GM23248 (cell line): Measurements from ENCODE around the gene IGSF3. TPM values are rescaled to one million over a fixed set of nuclear protein-coding genes. Genes with fewer than 3 reads are reported as not detected.
"Not testable (repeated sequence)": the region's sequence is repeated elsewhere in the genome, so short reads cannot be mapped to it uniquely, and the experiment has no call there.

ENCODE experiments used
- DNase-seq: peaks from one replicate; pipeline ENCODE4 v3.0.0-alpha.2; 2015
- H2AFZ ChIP-seq: fragments of 200-600 bp; sonication (generic); 2 replicates; pipeline ENCODE4 v1.6.1; 2016; ENCODE audit warnings: antibody characterized with exemption
- H3F3A ChIP-seq: fragments of 200-600 bp; sonication (generic); 2 replicates; pipeline ENCODE4 v1.6.1; 2016; ENCODE audit warnings: mild to moderate bottlenecking, antibody characterized with exemption, mixed run types; ENCODE audit not compliant: insufficient read depth
- H3K27ac ChIP-seq: fragments of 200-600 bp; sonication (generic); 2 replicates; pipeline ENCODE4 v1.5.1; 2016; ENCODE audit warnings: mild to moderate bottlenecking
- H3K27me3 ChIP-seq: fragments of 200-600 bp; sonication (generic); replicated peaks from 2 replicates; pipeline ENCODE4 v1.6.1; 2016; ENCODE audit warnings: mild to moderate bottlenecking; ENCODE audit not compliant: insufficient read depth
- H3K36me3 ChIP-seq: fragments of 200-600 bp; sonication (generic); 2 replicates; pipeline ENCODE4 v1.6.1; 2016; ENCODE audit warnings: low read depth, mild to moderate bottlenecking
- H3K4me1 ChIP-seq: fragments of 200-600 bp; sonication (generic); 2 replicates; pipeline ENCODE4 v1.6.1; 2016; ENCODE audit warnings: mild to moderate bottlenecking; ENCODE audit not compliant: insufficient read depth
- H3K4me2 ChIP-seq: fragments of 200-600 bp; sonication (generic); one replicate; pipeline ENCODE4 v1.6.1; 2016; ENCODE audit warnings: mild to moderate bottlenecking; ENCODE audit not compliant: unreplicated experiment
- H3K4me3 ChIP-seq: fragments of 200-600 bp; sonication (generic); 2 replicates; pipeline ENCODE4 v1.5.1; 2016; ENCODE audit warnings: mild to moderate bottlenecking
- H3K79me2 ChIP-seq: fragments of 200-600 bp; sonication (generic); 2 replicates; pipeline ENCODE4 v1.6.1; 2016; ENCODE audit warnings: mild to moderate bottlenecking; ENCODE audit not compliant: insufficient read depth
- H3K9ac ChIP-seq: fragments of 200-600 bp; sonication (generic); 2 replicates; pipeline ENCODE4 v1.6.1; 2016; ENCODE audit warnings: mild to moderate bottlenecking
- H3K9me2 ChIP-seq: fragments of 200-600 bp; sonication (generic); 2 replicates; pipeline ENCODE4 v1.6.1; 2016; ENCODE audit warnings: mixed run types, mild to moderate bottlenecking, moderate library complexity; ENCODE audit not compliant: insufficient read depth
- H3K9me3 ChIP-seq: fragments of 200-600 bp; sonication (generic); one replicate; pipeline ENCODE4 v1.6.1; 2017; ENCODE audit warnings: low read depth
- H4K20me1 ChIP-seq: fragments of 200-600 bp; sonication (generic); 2 replicates; pipeline ENCODE4 v1.6.0; 2016; ENCODE audit not compliant: insufficient read depth
- WGBS, 2 experiments: methylation state at CpG; one replicate each; pipeline ENCODE4 v1.1.6; 2015 to 2017; ENCODE audit warnings: low lambda C conversion rate in 2 of 2, low coverage in 1 of 2; ENCODE audit errors: missing lambda C conversion rate in 2 of 2; 5-methylcytosine and 5-hydroxymethylcytosine counted together
- in situ Hi-C: fragments of 300-500 bp; cut with MboI; formaldehyde crosslinking; loops from 2 replicates; pipeline ENCODE4 v1.15.0; 2020
- polyA plus RNA-seq: library from polyadenylated mRNA; unstranded; fragments of >200 nt; fragmentation: Nextera tagmentation; extraction: Ambion mirVana; gene quantifications from 2 replicates; pipeline ENCODE4 v1.2.1, GENCODE V29; 2016
- total RNA-seq: library from RNA; depleted of rRNA; stranded (reverse); fragments of >200 nt; shearing (Covaris generic); gene quantifications from 2 replicates; pipeline ENCODE4 v1.2.3, GENCODE V29; 2014

Gene IGSF3
- total and polyA plus RNA-seq, 2 experiments from 2014 or later: 0.08 to 0.22 TPM

- 56 to 57% methylated on average over 14 of the region's 14 CpGs for WGBS, 2 experiments
- H3K27me3 ChIP-seq, H4K20me1 ChIP-seq, DNase-seq, H3K9me3 ChIP-seq, H3K27ac ChIP-seq, H2AFZ ChIP-seq, H3K9me2 ChIP-seq, H3F3A ChIP-seq, H3K4me1 ChIP-seq, H3K79me2 ChIP-seq, in situ Hi-C loops, H3K36me3 ChIP-seq, H3K4me3 ChIP-seq, H3K4me2 ChIP-seq, H3K9ac ChIP-seq: not testable (repeated sequence)
Observed at GRCh38 chr1:116642311-116643280, 24.9 kb downstream of the IGSF3 start.

GRCh38 chr1:116637583-116637982, 29.9 kb downstream of the IGSF3 start:
- H3K9ac ChIP-seq, H3K9me3 ChIP-seq, DNase-seq, H3K4me1 ChIP-seq, H3K4me2 ChIP-seq, H2AFZ ChIP-seq, in situ Hi-C loops, H3K27ac ChIP-seq, H3K27me3 ChIP-seq, H3F3A ChIP-seq, H3K9me2 ChIP-seq, H4K20me1 ChIP-seq, H3K79me2 ChIP-seq, H3K36me3 ChIP-seq, H3K4me3 ChIP-seq: not testable (repeated sequence)
- 59 to 61% methylated on average over 2 of the region's 2 CpGs for WGBS, 2 experiments

- in situ Hi-C loops, H2AFZ ChIP-seq, H3K27ac ChIP-seq, H3K4me2 ChIP-seq, H3K4me1 ChIP-seq, H3K9ac ChIP-seq, H3K27me3 ChIP-seq, H3K9me2 ChIP-seq, H3K79me2 ChIP-seq, H3K9me3 ChIP-seq, DNase-seq, H3K36me3 ChIP-seq, H4K20me1 ChIP-seq, H3F3A ChIP-seq, H3K4me3 ChIP-seq: not testable (repeated sequence)
- 35 to 46% methylated on average over 4 to 6 of the region's 6 CpGs for WGBS, 2 experiments
Observed at GRCh38 chr1:116636584-116636983, 30.9 kb downstream of the IGSF3 start.

GRCh38 chr1:116634386-116634785, 33.1 kb downstream of the IGSF3 start:
- H3K27me3 ChIP-seq, H3K36me3 ChIP-seq, H3K4me2 ChIP-seq, H3K79me2 ChIP-seq, H3K9me3 ChIP-seq, H3K27ac ChIP-seq, H3K9me2 ChIP-seq, H3F3A ChIP-seq, in situ Hi-C loops, H3K9ac ChIP-seq, H3K4me1 ChIP-seq, H4K20me1 ChIP-seq, H3K4me3 ChIP-seq, DNase-seq, H2AFZ ChIP-seq: not testable (repeated sequence)
- WGBS, 2 experiments: 56 to 60% methylated on average over 4 of the region's 4 CpGs

GRCh38 chr1:116631996-116632925, 35.3 kb downstream of the IGSF3 start:
- H3K4me1 ChIP-seq, H4K20me1 ChIP-seq, in situ Hi-C loops, H3K27me3 ChIP-seq, H3K9me3 ChIP-seq, H3K9me2 ChIP-seq, H3K9ac ChIP-seq, H3K79me2 ChIP-seq, DNase-seq, H3F3A ChIP-seq, H3K4me3 ChIP-seq, H3K27ac ChIP-seq, H3K4me2 ChIP-seq, H2AFZ ChIP-seq, H3K36me3 ChIP-seq: not testable (repeated sequence)
- 35 to 38% methylated on average over 10 of the region's 10 CpGs for WGBS, 2 experiments

- H3K9me2 ChIP-seq, H3K9me3 ChIP-seq, H3K36me3 ChIP-seq, H3K9ac ChIP-seq, H3K4me1 ChIP-seq, in situ Hi-C loops, H3K4me3 ChIP-seq, H3F3A ChIP-seq, DNase-seq, H3K79me2 ChIP-seq, H3K4me2 ChIP-seq, H4K20me1 ChIP-seq, H2AFZ ChIP-seq, H3K27me3 ChIP-seq, H3K27ac ChIP-seq: not testable (repeated sequence)
- WGBS, 2 experiments: 32 to 38% methylated on average over 2 of the region's 2 CpGs
Observed at GRCh38 chr1:116631554-116631953, 36.0 kb downstream of the IGSF3 start.

GRCh38 chr1:116630057-116630456, 37.5 kb downstream of the IGSF3 start:
- H4K20me1 ChIP-seq, H2AFZ ChIP-seq, in situ Hi-C loops, H3K9me3 ChIP-seq, H3K4me2 ChIP-seq, H3K9me2 ChIP-seq, H3K36me3 ChIP-seq, H3K4me1 ChIP-seq, H3K27ac ChIP-seq, H3F3A ChIP-seq, H3K4me3 ChIP-seq, H3K27me3 ChIP-seq, H3K9ac ChIP-seq, H3K79me2 ChIP-seq, DNase-seq: not testable (repeated sequence)
- 50 to 59% methylated on average over 1 to 2 of the region's 2 CpGs for WGBS, 2 experiments
